Right lobe of liver (tissue), 6 donors: ENCODE results near the gene BMP4. TPM values are rescaled to one million over a fixed set of nuclear protein-coding genes. Genes with fewer than 3 reads are reported as not detected.
A peak's percentile ranks its signal among the peaks of the same experiment; 100 is the strongest.

Experiments
- ATAC-seq, 4 donors: fragments of 200-7000 bp; cut with Tn5 transposase; one replicate each; pipeline ENCODE4 v1.9.1; 2020; ENCODE audit warnings: mild to moderate bottlenecking in 4 of 4, moderate library complexity in 4 of 4
- DNase-seq, 3 donors: peaks; one replicate each; pipeline ENCODE4 v3.0.0-alpha.2; 2020
- H3K27ac ChIP-seq, 3 donors: fragments of 200-600 bp; one replicate each; pipeline ENCODE4 v1.8.0; 2022
- H3K27me3 ChIP-seq, 2 donors: fragments of 200-600 bp; one replicate each; pipeline ENCODE4 v1.8.0; 2022
- H3K36me3 ChIP-seq, 4 donors: fragments of 200-600 bp; sonication (generic) in 1 of 4; one replicate each; pipeline versions ENCODE4 v1.5.1 to v1.8.0; 2017 to 2022; ENCODE audit warnings: control low read depth in 1 of 4
- H3K4me1 ChIP-seq, 4 donors: fragments of 200-600 bp; sonication (generic) in 1 of 4; one replicate each; pipeline versions ENCODE4 v1.5.1 to v1.8.0; 2017 to 2022; ENCODE audit warnings: control low read depth in 1 of 4
- H3K4me3 ChIP-seq, 3 donors: fragments of 200-600 bp; one replicate each; pipeline ENCODE4 v1.8.0; 2022
- H3K9me3 ChIP-seq, 4 donors: fragments of 200-600 bp; sonication (generic) in 1 of 4; one replicate each; pipeline versions ENCODE4 v1.5.1 to v1.8.0; 2017 to 2022; ENCODE audit warnings: control low read depth in 1 of 4
- POLR2A ChIP-seq: fragments of 450-650 bp; IDR thresholded peaks from one replicate; pipeline ENCODE4 v1.6.1; 2017; ENCODE audit warnings: antibody characterized with exemption, mild to moderate bottlenecking
- WGBS: methylation state at CpG from one replicate; pipeline ENCODE4 v1.1.6; 2018; ENCODE audit warnings: low coverage, low lambda C conversion rate; ENCODE audit not compliant: insufficient coverage; ENCODE audit errors: missing lambda C conversion rate; 5-methylcytosine and 5-hydroxymethylcytosine counted together
- intact Hi-C, 2 donors: fragments of 100-400 bp; cut with DNase I; formaldehyde crosslinking; loops; one replicate each; pipeline versions ENCODE4 v1.11.2 to v1.14.1; 2022
- total RNA-seq, 6 experiments: library from RNA; depleted of rRNA in 2 of 6; stranded (reverse); fragments of >200 nt in 2 of 6; fragmentation: NEBNext Ultra II Directional in 3 of 6; extraction: Animal tissue kit (Norgen Biotek cat#: 25700) in 3 of 6; gene quantifications; one replicate each; pipeline versions ENCODE4 v1.1.0 to v1.2.4, GENCODE V29; 2016 to 2023
- TF ChIP-seq, protein P1 (sequence below), 4 donors: fragments of 200-600 bp in 3 of 4; fragments of 450-650 bp in 1 of 4; IDR thresholded peaks; one replicate each; pipeline versions ENCODE4 v1.5.1 to v1.8.0; 2016 to 2022; ENCODE audit warnings: antibody characterized with exemption in 4 of 4, mild to moderate bottlenecking in 2 of 4
- donor health status: DM: no; HTN: yes; CAD: no.
- donor health status: DM: no; HTN: no; CAD: no.
- donor health status: DM: no; HTN: no; CAD: no.
- donor health status: DM: no; HTN: yes; CAD: no.
- donor health status: DM: no; HTN: yes; CAD: no.

BMP4 gene
- total RNA-seq, 6 experiments from 2014 or later: 1.8 to 3.1 (median 2.4) TPM

DNA sequence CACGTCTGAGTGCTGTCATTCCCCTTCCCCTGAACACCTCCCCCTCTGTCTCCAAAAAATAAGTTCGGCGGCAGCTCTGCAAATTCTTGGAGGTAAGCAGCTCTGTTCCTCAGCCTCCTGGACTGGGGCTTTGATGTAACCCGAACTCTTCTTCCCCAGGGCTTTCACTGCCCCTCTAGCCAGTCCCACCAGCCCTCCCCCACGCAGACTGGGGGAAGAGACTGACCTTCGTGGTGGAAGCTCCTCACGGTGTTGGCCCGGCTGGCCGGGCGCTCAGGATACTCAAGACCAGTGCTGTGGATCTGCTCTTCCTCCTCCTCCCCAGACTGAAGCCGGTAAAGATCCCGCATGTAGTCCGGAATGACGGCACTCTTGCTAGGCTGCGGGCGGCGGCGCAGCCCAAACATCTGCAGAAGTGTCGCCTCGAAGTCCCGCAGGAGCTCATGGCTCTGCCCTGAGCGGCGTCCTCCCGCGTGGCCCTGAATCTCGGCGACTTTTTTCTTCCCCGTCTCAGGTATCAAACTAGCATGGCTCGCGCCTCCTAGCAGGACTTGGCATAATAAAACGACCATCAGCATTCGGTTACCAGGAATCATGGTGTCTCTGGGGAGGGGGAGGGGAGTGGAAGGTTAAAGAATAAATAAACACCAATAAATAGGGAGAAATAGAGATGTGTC is 4.9 kb downstream of the BMP4 start:
- ATAC-seq: no peak
- WGBS: 53% methylated on average over 20 of the region's 32 CpGs
- Histone ChIP-seq H3K4me1 (peaks cover 0 to 14% (median 5%) of the 10 kb centered on the region in 4 donors), H3K27me3 (no peaks in the 10 kb centered on the region), H3K9me3 (no peaks in the 10 kb centered on the region), H3K27ac (no peak overlapping the region), H3K4me3 (peak overlapping the region; percentile 51 to 69 (median 66)), H3K36me3 (no peaks in the 10 kb centered on the region)
- TF ChIP-seq POLR2A: no peak
- TF ChIP-seq, protein P1, sequence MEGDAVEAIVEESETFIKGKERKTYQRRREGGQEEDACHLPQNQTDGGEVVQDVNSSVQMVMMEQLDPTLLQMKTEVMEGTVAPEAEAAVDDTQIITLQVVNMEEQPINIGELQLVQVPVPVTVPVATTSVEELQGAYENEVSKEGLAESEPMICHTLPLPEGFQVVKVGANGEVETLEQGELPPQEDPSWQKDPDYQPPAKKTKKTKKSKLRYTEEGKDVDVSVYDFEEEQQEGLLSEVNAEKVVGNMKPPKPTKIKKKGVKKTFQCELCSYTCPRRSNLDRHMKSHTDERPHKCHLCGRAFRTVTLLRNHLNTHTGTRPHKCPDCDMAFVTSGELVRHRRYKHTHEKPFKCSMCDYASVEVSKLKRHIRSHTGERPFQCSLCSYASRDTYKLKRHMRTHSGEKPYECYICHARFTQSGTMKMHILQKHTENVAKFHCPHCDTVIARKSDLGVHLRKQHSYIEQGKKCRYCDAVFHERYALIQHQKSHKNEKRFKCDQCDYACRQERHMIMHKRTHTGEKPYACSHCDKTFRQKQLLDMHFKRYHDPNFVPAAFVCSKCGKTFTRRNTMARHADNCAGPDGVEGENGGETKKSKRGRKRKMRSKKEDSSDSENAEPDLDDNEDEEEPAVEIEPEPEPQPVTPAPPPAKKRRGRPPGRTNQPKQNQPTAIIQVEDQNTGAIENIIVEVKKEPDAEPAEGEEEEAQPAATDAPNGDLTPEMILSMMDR (IDR thresholded peaks at IDR 0.05): no peak
- intact Hi-C loops: no loop called here
- no peak for DNase-seq

DNA sequence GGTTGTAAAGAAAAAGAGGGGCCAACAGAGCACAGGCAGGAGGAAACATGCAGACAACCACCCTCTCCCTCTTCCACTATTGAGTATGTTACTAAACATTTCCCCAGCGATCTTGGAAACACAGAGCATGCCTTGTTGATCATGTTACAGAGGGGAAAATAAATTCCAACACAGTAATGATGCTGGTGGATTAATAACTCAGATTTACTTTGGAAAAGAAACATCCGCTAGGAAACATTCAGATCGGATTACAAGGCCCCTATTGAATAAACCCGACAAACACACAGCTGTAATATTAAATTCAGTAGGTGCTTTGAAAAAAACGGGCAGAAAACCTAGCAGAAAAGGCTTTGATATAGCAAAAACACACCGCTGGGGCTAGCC is 5.4 kb downstream of the BMP4 start:
- 64% methylated on average over 6 of the region's 6 CpGs for WGBS
- Histone ChIP-seq H3K36me3 (no peaks in the 10 kb centered on the region), H3K4me3 (peak overlapping the region in 2 of 3 donors; percentile 14 to 66), H3K27ac (no peak overlapping the region), H3K4me1 (peaks cover 0 to 18% (median 5%) of the 10 kb centered on the region in 4 donors), H3K9me3 (no peaks in the 10 kb centered on the region), H3K27me3 (no peaks in the 10 kb centered on the region)
- ATAC-seq: no peak
- intact Hi-C loops: no loop called here
- DNase-seq: no peak
- TF ChIP-seq POLR2A: no peak
- TF ChIP-seq, protein P1 (IDR thresholded peaks at IDR 0.05): no peak

DNA sequence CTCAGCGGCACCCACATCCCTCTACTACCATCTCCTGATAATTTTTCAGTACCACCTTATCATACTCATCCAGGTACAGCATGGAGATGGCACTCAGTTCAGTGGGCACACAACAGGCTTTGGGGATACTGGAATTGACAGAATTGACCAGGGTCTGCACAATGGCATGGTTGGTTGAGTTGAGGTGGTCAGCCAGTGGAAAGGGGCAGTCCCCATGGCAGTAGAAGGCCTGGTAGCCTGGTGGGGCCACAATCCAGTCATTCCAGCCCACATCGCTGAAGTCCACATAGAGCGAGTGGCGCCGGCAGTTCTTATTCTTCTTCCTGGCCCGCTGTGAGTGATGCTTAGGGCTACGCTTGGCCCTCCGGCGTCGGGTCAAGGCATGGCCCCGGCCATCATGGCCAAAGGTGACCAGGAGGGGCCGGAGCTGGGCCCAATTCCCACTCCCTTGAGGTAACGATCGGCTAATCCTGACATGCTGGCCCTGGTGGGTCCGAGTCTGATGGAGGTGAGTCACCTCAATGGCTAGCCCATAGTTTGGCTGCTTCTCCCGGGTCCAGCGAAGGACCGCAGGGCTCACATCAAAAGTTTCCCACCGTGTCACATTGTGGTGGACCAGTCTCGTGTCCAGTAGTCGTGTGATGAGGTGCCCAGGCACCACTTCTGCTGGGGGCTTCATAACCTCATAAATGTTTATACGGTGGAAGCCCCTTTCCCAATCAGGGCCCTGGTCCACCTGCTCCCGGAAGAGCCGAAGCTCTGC is 6.4 kb downstream of the BMP4 start:
- H3K36me3 ChIP-seq: no peaks in the 10 kb centered on the region
- intact Hi-C loops: no loop called here
- no peaks in the 10 kb centered on the region for H3K27me3 ChIP-seq
- no peak for TF ChIP-seq POLR2A
- TF ChIP-seq, protein P1 (IDR thresholded peaks at IDR 0.05): no peak
- ATAC-seq: no peak
- H3K27ac ChIP-seq: no peak overlapping the region
- peaks cover 0 to 18% (median 3%) of the 10 kb centered on the region in 4 donors for H3K4me1 ChIP-seq
- H3K4me3 ChIP-seq: no peak overlapping the region
- H3K9me3 ChIP-seq: no peaks in the 10 kb centered on the region
- DNase-seq: no peak
- 90% methylated on average over 6 of the region's 24 CpGs for WGBS

DNA sequence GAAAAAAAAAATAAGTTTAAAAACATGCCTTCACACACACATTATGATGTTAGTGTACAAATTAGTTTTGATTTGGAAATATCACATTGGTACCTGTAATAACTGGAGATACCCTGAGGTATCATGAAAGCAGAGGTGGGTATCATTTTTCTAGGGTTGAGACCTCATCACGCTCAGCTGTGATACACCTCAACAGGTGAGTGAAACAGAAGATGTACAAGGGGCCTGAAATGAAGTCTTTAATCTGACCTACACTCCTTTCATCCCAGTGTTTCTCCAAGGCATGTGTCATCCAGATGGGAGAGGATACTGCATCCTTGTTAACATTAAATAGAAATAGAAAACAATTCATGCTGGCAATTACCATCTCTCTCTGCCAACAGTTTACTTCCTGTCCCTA is 7.4 kb downstream of the BMP4 start:
- Histone ChIP-seq H3K9me3 (no peaks in the 10 kb centered on the region), H3K27ac (no peak overlapping the region), H3K36me3 (no peaks in the 10 kb centered on the region), H3K4me3 (no peak overlapping the region), H3K27me3 (no peaks in the 10 kb centered on the region), H3K4me1 (peaks cover 0 to 8% (median 2%) of the 10 kb centered on the region in 4 donors)
- TF ChIP-seq, protein P1 (IDR thresholded peaks at IDR 0.05): no peak
- no peak for TF ChIP-seq POLR2A
- no peak for ATAC-seq
- no peak for DNase-seq
- intact Hi-C loops: no loop called here
- 92% methylated on average over 1 of the region's 1 CpG for WGBS
